Effector memory CD4-positive, alpha-beta T cell (primary cell): ENCODE results near the gene MEI1.

Experiments
- DNase-seq, 3 donors: peaks; one replicate each; pipeline ENCODE4 v3.0.0-alpha.2; 2020
- H3K27ac ChIP-seq: 2 replicates; pipeline ENCODE4 v1.7.0; 2013; ENCODE audit warnings: mild to moderate bottlenecking, low read length, moderate library complexity; ENCODE audit not compliant: insufficient read depth, poor library complexity, severe bottlenecking
- H3K27me3 ChIP-seq: replicated peaks from 2 replicates; pipeline ENCODE4 v1.7.0; 2013; ENCODE audit warnings: mild to moderate bottlenecking, low read length; ENCODE audit not compliant: insufficient read depth, control insufficient read depth, poor library complexity, severe bottlenecking
- H3K36me3 ChIP-seq: 2 replicates; pipeline ENCODE4 v1.7.0; 2013; ENCODE audit warnings: mild to moderate bottlenecking, low read length, moderate library complexity; ENCODE audit not compliant: control insufficient read depth, insufficient read depth
- H3K4me1 ChIP-seq: 2 replicates; pipeline ENCODE4 v1.7.0; 2013; ENCODE audit warnings: low read length, mild to moderate bottlenecking; ENCODE audit not compliant: control insufficient read depth, insufficient read depth, poor library complexity, severe bottlenecking
- H3K4me3 ChIP-seq: 2 replicates; pipeline ENCODE4 v1.7.0; 2013; ENCODE audit warnings: low read length, low read depth, mild to moderate bottlenecking; ENCODE audit not compliant: insufficient read depth, poor library complexity, severe bottlenecking
- H3K9me3 ChIP-seq: 2 replicates; pipeline ENCODE4 v1.7.0; 2013; ENCODE audit warnings: mild to moderate bottlenecking, low read length, moderate library complexity; ENCODE audit not compliant: control insufficient read depth

MEI1 gene

DNA sequence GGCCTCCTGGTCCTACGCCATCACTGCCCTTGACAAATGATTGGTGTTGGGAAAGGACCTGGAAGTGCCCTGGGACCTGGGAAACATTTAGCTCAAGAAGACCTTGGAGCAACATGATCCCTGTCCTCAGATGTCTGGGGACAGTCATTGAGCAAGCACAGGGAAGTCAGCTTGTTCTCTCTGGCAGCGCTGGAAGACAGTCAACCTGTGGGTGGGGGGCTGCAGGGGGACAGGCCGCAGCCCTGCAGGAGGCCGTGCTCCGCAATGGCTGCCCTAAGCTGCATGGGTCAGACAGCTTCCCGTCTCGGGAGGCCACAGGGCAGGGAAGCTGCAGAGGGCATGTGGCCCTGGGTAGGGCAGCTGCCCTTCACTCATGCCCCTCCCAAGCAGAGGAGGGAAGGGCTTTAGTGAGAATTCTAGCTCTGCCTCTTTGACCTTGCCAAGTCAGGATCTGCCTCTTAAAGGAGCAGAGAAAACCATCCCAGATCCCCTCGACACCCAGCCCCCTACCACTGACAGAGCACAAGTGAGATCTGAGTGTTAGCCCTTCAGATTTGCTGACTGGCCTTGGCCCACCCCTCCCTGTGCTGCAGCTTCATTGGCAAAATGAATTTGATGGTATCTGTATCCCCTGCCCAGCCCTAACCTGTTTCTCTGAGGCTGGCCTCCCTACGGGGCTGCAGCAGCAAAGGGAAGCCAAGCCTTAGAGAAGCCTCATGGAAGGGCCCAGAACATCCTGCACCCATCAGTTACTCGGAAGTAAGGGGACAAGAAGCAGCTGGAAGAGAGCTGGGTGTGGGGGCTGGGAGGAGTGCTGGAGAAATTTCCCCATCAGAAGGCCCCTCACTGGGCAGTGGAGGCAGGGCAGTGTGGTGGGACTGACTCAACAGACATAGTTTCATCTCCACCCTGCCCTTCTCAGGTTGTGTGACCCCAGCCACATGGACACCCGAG is 127.4 kb downstream of the MEI1 start:
- Histone ChIP-seq H3K9me3 (no peaks in the 10 kb centered on the region), H3K36me3 (no peaks in the 10 kb centered on the region), H3K4me3 (no peak overlapping the region), H3K4me1 (peaks cover 2% of the 10 kb centered on the region), H3K27me3 (no peaks in the 10 kb centered on the region), H3K27ac (no peak overlapping the region)
- DNase-seq, result no peak

DNA sequence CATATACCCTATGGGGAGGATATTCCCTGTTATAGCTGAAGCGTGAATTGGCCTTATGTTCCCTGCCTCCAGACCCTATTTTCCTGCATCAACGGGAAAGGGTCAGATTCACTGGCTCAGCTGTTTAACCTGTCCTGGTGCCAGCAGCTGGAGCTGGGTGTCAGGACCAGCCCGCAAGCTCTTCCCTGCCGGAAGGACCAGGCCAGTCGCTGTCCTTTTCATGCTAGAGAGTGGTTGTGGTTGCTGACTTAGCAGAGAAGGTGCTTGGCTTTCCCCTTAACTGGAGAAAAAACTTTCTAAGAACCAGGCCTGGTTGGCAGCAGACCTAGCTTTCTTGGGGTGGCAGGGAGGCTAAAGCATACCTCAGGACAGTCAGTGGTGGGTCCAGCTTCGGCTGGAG is 128.4 kb downstream of the MEI1 start:
- Histone ChIP-seq H3K4me1 (peaks cover 7% of the 10 kb centered on the region), H3K9me3 (no peaks in the 10 kb centered on the region), H3K27ac (no peak overlapping the region), H3K36me3 (no peaks in the 10 kb centered on the region), H3K4me3 (no peak overlapping the region), H3K27me3 (no peaks in the 10 kb centered on the region)
- no peak for DNase-seq

DNA sequence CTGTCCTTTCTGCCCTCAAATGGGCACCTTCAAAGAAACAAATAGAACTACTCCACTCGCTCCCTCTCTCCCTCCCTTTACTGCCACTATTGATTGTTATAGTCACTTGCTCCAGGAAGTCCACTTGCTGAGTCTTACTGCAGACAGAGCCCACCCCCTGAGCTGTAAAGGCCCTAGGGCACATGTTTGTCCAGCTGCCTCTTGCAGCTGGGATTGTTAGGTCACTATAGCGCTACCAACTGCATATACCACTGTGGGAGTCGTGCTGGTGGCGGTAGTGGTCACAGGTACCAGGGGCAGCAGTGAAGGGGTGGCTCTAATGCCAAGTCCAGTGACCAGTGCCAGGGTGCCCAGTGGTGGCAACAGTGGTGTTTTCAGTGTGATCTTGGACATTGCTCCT is 129.2 kb downstream of the MEI1 start:
- H3K9me3 ChIP-seq, result no peaks in the 10 kb centered on the region
- H3K36me3 ChIP-seq, result no peaks in the 10 kb centered on the region
- no peak overlapping the region for H3K4me3 ChIP-seq
- H3K4me1 ChIP-seq, result peaks cover 4% of the 10 kb centered on the region
- no peak for DNase-seq
- H3K27ac ChIP-seq, result no peak overlapping the region
- no peaks in the 10 kb centered on the region for H3K27me3 ChIP-seq

DNA sequence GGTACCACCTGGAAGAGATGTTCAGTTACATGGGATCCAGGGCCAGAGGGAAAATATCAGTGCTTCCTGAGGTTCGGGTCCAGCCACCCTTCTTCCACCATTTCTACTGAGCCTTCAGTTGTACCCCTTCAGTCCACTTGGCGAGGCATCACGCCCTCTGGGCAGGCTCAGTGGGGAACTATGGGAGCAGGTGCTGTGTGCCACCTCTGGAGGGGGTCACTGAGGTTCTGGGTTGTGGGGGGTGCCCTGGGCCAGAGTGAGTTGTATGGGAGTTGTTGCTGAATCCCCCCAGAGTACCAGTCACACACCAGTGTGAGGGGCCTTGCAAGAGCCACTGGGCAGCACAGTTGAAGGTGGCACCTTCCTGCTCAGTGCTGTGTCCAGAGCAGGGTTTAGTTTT is 130.9 kb downstream of the MEI1 start:
- H3K36me3 ChIP-seq, result no peaks in the 10 kb centered on the region
- H3K4me3 ChIP-seq, result no peak overlapping the region
- H3K9me3 ChIP-seq, result no peaks in the 10 kb centered on the region
- H3K27me3 ChIP-seq, result no peaks in the 10 kb centered on the region
- no peak overlapping the region for H3K27ac ChIP-seq
- H3K4me1 ChIP-seq, result peaks cover 13% of the 10 kb centered on the region
- no peak for DNase-seq

DNA sequence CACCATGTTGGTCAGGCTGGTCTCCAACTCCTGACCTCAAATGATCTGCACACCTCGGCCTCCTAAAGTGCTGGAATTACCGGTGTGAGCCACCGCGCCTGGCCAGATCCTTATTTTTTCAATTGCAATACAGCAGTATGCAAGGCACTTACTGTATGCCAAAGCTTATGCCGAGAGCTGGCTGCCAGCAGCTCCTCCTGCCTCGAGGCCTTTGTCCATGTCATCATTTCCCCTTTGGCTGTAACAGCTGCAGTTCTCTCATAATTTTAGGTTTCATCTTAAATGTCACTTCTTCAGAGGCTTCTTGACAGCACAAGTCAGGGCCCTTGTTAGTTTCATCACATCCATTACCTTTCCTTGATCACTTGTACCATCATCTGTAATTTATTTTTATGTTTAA is 132.1 kb downstream of the MEI1 start:
- Histone ChIP-seq H3K4me1 (peaks cover 13% of the 10 kb centered on the region), H3K27me3 (no peaks in the 10 kb centered on the region), H3K36me3 (peaks cover 3% of the 10 kb centered on the region), H3K27ac (no peak overlapping the region), H3K4me3 (no peak overlapping the region), H3K9me3 (no peaks in the 10 kb centered on the region)
- DNase-seq, result no peak

DNA sequence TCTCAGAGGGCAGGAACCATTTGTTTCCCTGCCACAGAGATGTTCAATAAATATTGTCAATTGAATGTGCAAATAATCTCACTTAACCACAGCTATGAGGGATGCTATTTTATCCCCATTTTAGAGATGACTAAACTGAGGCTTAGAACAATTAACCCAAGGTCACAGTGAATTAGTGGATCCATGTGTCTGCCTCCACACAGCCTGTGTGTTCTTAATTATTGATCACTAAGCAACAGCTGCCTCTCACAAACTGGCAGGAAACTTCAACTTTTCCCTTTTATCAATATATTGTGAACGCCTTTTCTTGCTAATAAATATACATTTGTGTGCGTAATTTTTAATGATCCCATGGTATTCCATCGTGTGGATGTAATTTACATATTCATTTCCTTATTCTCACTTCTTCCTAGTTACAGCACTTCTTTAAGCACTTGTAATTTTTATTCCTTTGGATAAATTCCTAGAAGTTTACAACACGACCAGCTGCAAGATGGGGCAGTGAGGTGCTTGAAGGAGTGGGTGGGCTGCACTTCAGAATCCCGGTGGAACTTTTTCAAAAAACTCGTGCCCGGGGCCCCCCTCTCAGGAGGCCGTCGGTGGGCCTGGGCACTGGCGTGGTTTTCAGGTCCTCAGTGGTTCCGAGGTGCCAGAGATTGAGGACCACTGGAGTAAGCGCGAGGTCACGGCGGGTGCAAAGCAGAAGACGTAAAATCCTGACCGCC is 132.7 kb downstream of the MEI1 start:
- no peaks in the 10 kb centered on the region for H3K27me3 ChIP-seq
- H3K27ac ChIP-seq, result peak overlapping the region; percentile 95
- no peak for DNase-seq
- H3K36me3 ChIP-seq, result peaks cover 7% of the 10 kb centered on the region
- H3K4me3 ChIP-seq, result peak overlapping the region; percentile 83
- peaks cover 13% of the 10 kb centered on the region for H3K4me1 ChIP-seq
- no peaks in the 10 kb centered on the region for H3K9me3 ChIP-seq

DNA sequence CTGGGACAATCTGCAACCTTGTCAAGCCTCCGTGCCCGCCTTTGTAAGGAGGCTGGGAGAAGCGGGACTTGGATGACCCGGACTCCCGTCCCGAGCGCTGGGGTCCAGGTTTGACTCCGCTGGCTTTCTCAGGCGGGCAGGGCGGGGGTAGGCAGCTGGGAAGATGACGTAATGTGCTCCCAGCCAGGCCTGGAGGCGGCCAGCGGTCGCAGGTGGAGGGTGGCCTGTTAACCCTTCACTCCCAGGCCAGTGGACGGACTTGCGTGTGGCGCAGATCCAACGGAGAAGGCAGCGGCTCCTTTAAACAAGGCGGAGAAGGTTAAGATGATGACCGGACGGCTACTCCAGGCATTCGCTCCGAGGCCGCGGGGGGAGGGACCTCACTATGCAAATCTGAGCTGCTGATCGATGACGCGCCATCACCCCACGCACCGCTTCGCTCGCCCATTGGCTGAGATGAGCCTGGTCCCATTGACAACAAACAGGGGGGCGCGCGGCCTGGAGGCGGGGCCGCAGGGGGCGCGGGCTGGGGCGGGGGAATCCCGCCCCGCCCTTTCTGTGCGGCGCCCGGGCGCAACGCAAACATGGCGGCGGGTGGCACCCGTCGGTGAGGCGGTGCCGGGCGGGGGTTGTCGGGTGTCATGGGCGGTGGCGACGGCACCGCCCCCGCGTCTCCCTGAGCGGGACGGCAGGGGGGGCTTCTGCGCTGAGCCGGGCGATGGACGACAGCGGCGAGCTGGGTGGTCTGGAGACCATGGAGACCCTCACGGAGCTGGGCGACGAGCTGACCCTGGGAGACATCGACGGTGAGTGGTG is 133.5 kb downstream of the MEI1 start, which contains the start of gene SREBF2:
SREBF2 (plus strand) TSS at position 553 of the 816 bp plus-strand sequence; CDS start at position 719, 166 bp downstream.
- Histone ChIP-seq H3K4me1 (peaks cover 13% of the 10 kb centered on the region), H3K27ac (peak within 1 kb of the TSS; percentile 95), H3K4me3 (peak within 1 kb of the TSS; percentile 83), H3K9me3 (no peaks in the 10 kb centered on the region), H3K27me3 (no peaks in the 10 kb centered on the region), H3K36me3 (peaks cover 7% of the 10 kb centered on the region)
- peak; percentile 98 to 99 (median 98) for DNase-seq

DNA sequence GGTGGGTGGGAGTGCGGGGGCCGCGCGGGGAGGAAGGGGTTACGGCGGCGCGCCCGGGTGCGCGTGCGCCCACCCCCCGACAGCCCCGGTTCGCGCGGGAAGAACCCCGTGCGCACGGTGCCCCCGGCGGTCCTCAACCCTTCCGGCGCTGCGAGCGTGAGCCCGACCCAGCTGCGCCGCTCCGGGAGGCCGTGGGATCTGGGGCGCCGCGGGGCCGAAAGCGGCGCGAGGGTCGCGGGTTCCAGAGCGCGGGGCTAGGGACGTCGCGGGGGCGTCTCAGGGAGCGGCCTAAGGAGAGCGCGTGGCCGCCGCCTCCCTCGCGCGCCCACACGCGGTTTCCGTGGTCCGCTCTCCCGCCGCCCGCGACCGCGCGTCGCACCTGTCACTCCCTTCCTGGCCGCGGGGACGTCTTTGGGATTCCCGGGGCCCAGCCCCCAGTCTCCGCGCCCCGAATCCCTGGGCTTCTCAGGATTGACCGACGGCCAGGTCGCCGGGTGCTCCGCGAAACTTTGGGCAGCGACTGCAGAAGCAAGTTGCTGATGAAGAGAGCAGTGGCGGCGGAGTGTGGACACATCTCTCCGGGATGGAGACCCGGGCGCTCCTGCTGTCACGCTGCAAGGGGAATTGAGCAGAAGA is 134.2 kb downstream of the MEI1 start:
- H3K4me3 ChIP-seq, result peak overlapping the region; percentile 61
- no peaks in the 10 kb centered on the region for H3K27me3 ChIP-seq
- peak; percentile 17 to 43 (median 38) for DNase-seq
- peaks cover 13% of the 10 kb centered on the region for H3K4me1 ChIP-seq
- H3K9me3 ChIP-seq, result no peaks in the 10 kb centered on the region
- peak overlapping the region; percentile 95 for H3K27ac ChIP-seq
- peaks cover 7% of the 10 kb centered on the region for H3K36me3 ChIP-seq
